GM19463 (cell line): ENCODE data around the gene COCH.
"Not testable (repeated sequence)": the region's sequence is repeated elsewhere in the genome, so short reads cannot be mapped to it uniquely, and the experiment has no call there.

Source experiments
- ATAC-seq: cut with Tn5 transposase; IDR thresholded peaks from one replicate; pipeline ENCODE4 v1.9.1; 2021; ENCODE audit warnings: mild to moderate bottlenecking, moderate library complexity; ENCODE audit not compliant: unreplicated experiment

The COCH gene

DNA sequence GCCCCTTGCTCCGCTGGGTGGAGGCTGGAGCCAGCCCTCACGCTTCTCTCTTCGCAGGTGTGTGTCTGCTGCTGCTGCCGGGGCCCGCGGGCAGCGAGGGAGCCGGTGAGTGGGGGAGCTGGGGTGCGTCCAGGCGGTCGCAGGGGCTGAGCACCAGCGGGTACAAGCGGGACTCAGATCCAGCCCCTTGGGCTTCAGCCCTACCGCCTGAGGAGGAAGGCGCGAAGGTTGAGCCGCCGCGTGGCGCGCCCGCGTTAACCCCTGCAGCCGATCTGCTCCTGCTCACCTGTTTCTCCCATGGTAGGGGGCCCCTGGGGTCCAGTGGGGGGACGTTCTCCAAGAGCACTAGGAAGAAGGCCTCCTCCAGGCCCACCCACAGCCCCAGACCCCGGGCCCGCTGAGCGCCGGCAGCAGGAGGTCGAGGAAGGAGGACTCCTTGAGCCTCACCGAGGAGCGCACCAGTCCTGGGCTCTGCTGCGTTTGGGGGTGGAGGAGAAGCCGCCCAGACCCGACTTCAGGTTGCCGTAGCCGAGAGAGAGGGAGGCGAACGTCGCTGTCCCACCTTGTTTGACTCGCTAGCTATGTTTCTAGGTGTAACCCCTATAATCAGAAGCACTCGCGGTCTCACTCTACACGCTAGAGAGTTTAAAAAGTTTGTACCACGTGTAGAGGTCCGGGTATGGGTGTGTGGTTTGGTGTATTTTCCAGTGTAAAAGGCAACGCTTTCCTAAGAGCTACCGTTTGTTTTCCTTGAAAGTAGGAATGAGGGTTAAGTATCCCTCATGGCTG lies 834 bp downstream of the COCH start:
- peak; percentile 26 for ATAC-seq

DNA sequence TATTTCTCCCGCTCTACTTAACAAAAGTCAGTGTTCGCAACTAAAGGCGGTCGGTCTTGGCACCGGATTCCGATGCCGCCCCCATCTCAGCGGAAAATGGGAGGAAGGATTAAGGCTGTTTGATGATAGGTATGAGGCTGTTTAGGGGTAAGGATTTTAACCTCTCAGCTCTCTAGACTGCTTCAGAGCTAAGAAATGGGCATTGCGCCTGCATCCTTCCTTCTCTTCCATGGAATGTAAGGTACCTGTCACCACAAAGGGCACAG lies 1.4 kb downstream of the COCH start:
- ATAC-seq, result no peak

DNA sequence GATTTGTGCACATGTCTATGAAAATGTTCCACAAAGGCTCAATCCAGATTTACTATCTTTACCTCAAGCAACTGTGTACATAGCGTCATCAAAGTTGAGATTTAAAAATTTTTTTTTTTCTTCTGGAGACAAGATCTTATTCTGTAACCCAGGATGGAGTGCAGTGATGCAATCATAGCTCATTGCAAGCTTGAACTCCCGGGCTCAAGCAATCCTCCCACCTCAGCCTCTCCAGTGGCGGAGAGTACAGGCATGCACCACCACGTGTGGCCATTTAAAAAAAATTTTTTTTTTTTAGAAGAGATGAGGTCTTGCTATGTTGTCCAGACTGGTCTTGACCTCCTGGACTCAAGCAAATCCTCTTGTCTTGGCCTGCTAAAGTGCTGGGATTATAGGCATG lies 2.3 kb downstream of the COCH start:
- no peak for ATAC-seq

DNA sequence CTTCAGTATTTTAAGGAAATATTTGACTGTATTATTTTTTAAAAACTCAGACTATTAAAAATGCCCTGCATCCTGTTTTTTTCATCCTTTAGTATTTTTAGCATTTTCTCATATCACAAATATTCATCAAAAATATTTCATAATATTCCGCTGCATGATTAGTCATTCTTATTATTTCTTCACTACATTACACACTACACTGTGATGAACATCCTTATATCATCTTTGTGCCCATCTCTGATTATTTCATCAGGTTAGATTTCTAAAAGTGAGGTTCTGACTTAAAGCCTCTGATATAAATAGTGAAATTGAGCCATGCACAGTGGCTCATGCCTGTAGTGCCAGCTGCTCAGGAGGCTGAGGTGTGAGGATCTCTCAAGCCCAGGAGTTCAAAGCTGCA lies 8.1 kb downstream of the COCH start:
- no peak for ATAC-seq

DNA sequence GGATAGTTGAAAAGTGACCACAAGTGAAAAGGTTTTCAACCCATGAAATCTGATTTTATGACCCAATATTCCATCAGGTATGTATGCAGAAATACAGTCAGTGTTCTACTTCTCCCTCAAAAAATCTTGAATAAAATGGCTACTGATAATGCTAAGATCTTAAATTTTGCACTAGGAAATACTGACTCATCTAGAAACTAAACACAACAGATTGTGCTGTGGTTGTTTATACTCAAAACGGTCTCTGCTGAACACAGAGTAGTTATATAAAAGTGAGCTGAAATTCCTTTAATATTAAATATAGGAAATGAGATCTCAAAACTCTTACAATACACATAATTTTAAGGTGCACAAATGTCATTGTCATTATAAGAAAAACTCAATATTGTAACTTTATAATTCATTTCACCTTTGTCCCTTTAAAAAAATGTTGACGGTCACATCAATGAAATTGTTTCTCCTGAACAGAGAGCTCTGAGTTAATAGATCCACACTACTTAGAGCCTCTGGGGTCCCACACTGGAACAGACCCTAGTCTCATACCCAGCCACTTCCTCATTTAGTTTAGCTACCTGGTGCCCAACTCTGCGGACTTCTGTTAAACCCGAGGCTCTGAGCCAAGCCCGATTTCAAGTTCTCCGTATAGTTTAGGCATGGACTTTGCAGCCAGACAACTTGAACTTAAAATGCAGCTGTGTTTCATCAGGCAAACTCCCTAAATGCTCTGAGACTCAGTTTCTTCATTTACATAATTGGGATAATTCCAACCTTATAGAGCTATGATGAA lies 9.3 kb downstream of the COCH start:
- no peak for ATAC-seq

DNA sequence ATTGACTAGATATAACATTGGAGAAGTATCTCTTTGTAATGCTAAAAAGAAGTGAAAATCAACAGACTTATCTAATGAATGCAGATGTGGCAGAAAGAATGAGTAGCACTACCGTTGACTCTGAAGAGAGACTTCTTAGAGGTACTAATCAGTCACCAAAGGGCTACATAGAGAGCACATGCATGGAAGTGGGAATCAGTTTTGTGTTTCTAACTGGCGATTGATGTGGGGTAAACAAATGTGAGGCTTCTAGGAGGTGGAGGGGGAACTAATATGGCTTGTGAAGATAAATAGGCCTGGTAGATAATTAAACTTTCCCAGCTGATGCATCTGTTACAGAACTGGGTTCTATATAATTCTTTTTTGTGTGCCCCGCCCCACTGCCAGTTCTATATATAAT lies 10.5 kb downstream of the COCH start:
- no peak for ATAC-seq

DNA sequence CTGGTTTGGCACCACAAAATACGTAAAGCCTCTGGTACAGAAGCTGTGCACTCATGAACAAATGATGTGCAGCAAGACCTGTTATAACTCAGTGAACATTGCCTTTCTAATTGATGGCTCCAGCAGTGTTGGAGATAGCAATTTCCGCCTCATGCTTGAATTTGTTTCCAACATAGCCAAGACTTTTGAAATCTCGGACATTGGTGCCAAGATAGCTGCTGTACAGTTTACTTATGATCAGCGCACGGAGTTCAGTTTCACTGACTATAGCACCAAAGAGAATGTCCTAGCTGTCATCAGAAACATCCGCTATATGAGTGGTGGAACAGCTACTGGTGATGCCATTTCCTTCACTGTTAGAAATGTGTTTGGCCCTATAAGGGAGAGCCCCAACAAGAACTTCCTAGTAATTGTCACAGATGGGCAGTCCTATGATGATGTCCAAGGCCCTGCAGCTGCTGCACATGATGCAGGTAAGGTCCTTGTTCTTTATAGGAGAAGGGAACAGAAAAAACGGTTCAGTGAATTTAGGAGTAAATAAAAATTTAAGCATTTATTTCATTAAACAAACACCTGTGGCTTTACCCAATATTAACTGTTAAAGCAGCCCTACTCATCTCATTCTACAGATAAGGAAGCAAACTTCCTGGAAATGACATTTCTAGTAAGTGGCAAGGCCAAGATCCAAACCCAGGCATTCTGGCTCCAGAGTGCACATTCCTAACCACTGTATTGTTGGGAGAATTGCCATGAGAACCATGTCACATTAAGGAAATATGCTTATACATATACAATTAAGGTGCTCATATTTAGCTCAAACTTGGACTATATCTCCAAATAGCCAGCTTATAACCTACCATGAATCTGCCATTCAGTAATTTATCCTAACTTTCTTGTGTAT lies 11.7 kb downstream of the COCH start:
- no peak for ATAC-seq

DNA sequence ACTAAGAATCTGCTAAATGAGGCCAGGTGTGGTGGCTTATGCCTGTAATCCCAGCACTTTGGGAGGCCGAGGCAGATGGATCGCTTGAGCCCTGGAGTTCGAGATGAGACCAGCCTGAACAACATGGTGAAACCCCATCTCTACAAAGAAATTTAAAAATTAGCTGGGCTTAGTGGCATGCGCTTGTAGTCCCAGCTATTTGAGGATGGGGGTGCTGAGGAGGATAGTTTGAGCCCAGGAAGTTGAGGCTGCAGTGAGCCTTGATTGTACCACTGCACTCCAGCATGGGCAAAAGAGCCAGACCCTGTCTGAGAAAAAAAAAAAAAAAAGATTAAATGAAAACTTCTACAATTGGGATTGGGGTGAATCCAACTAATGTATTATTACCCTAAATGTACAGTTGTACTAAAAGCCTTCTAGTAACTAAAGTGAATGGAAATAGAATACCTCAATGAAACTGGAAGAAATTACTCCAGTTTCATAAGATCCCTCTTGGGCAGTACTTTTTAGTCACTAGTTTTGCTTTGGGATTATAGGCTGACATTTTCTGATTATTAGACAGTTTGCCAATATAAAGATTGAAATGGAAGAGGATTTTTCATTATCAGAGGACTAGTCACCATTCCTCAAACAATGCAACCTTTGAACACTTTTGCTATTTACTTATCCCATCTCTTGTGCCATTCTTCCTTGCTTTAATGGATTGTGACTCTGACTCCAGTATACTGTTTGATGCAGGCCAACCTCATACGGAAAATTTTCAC lies 14.3 kb downstream of the COCH start:
- ATAC-seq, result no peak

DNA sequence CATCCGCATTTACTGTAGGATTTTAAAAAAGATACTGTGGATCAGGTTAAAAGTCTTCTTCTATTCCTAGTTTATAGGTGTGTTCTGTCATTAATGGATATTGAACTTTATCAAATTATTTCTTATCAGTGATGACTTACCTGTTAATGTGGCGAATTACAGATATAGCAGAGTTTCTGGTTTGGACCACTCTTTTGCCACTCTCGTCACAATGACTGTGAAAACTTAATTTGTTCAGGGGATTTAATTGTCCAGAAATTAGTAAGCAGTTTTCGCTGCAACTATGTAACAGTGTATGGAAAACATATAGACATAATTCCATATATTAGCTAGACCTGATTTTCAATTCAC lies 14.9 kb downstream of the COCH start:
- ATAC-seq, result no peak

DNA sequence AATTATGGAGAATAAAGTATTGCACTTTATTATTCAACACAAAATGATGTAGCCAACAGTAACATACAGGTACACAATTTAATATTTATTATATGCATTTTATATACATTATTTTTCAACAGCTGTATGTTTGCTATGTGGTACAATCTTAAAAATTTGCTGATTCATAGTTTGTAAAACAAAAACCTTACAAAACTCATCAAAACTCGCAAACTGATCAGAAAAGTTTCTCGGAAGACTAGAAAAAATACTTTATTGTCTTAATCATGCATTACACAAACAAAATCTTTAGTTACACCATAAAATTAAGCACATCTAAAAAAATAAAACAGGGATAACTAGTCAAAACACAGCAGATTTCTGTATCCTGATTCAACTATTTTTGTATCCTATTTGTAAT lies 19.5 kb downstream of the COCH start:
- no peak for ATAC-seq

DNA sequence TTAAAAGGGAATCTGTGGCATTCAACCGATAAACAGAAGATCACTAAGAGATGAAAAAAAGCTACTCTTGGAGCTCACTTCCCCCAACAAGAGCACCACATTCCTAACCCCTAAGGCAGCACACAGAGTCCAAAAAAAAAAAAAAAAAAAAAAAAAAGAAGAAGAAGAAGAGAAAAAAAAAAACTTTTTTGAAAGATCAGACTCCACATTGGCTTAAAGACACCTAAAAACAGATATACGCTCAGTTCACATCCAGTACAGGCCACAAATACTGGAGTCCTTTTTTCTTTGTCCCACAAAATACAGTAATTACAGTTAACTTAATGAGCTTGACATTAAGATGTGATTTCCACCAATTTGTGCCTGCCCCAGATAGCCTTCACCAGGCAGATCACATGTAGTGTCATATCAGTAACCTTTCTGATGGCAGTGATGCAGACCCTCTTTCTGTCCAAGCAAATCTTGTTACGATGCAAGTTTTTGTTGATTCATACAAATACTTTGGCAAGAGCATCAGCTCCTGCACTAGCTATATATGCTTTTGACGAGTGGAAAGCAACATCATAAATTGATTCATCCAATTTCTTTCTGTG lies 20.7 kb downstream of the COCH start:
- no peak for ATAC-seq

DNA sequence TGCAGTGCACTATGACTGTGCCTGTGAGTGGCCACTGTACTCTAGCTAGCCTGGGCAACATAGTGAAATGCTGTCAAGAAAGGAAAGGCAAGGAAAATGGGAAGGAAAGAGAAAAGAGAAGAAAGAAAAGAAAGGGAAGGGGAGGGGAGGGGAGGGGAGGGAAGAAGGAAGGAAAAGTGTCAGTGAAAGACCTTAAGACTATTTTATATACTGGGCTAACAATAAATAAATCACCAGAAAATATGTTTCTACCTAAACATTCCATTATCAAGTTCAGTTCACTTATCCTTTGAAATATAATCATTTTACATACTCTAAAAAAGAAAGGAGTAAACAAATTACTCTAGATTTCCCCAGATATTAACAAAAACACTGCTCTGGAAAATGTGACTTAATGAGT lies 22.1 kb downstream of the COCH start:
- no peak for ATAC-seq

DNA sequence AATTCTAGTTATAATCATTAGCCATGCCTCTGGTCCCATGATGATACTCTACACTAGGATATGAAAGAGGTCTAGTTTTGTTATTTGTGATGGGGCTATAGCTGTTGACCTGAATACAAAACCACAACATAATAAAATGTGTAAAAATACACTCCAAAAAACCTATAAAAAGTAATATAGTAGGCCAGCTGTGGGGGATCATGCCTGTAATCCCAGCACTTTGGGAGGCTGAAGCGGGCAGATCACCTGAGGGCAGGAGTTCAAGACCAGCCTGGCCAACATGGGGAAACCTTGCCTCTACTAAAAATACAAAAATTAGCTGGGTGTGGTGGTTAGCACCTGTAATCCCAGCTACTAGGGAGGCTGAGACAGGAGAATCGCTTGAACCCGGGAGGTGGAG lies 22.8 kb downstream of the COCH start:
- not testable (repeated sequence) for ATAC-seq

DNA sequence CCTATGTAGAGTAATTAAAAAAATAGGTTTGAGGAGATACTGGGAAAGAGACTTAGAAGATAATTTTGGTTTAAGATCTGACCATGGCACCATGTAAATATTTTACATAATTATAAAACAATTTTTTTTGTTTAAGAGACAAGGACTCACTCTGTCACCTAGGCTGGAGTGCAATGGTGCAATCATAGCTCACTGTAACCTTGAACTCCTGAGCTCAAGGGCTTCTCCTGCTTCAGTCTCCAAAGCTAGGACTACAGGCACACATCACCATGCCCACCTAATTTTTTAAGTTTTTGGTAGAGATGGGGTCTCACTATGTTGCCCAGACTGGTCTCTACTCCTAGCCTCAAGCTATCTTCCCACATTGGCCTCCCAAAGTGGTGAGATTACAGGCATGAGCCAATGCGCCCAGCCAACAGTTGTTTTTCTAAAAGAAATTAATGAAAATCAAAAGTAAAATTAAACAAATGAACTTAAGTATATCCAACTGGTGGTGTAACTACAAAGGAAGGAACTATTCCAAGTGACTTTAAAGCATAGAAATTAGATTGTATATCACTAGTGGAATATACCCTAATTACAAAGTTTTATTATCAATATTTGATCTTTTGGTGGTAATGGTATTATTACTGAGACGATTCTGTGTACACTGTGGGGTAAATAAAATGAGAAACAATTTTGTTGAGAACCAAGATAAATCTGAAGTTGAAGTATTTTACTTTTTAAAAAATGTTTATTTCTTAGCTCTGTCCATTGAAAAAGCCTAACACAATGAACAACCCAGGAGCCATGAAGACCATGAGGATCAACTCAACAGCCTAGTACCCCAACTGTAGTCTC lies 29.1 kb downstream of the COCH start:
- no peak for ATAC-seq

DNA sequence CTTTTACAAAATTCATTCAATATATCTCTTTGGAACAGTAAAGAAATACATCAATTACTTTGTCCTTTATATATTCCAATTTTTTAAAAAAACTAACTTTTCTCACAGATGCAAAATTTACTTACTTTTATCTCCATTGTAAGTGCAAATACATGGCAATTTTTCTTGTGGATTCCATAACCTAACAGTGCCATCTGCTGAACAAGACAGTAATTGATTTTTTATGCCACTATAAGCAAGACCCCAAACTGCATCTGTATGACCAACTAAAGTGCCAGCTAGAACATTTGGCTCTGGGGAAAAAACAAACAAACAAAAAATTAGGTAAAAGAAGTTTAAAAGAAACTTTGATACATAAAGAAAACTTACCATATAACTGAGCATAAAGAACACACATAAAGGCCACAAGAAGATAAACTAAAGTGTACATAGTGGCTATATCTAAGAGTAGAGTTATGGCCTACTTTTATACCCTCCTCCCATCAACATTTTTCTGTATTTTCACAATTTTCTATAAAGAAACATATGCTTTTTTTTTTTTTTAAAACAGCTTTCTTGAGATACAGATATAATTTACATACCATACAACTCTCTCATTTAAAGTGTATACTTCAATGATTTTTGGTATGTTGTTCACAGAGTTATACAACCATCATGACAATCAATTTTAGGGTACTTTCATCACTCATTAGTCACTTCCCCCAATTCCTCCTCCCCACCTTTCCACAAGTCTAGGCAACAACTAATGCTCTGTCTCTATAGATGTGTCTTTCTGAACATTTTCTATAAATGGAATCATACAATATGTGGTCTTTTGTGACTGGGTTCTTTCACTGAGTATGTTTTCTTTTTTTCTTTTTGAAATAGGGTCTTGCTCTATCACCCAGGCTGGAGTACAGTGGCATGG lies 32.6 kb downstream of the COCH start:
- ATAC-seq, result no peak

DNA sequence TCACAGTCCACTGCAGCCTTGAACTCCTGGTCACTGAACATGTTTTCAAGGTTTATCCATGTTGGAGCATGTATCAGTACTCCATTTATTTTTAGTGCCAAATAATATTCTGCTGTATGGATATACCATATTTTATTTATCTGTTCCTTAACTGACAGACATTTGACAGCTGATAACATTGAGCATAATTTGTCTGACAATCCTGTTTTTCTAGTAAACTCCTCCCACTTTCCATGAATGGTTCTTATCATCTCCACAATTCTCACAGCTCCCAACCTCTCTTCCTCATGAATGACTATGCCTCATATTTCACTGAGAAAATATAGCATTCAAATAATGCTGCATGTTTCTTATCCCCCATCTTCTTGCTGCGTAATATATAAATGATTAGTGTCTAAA lies 33.3 kb downstream of the COCH start:
- ATAC-seq, result no peak

DNA sequence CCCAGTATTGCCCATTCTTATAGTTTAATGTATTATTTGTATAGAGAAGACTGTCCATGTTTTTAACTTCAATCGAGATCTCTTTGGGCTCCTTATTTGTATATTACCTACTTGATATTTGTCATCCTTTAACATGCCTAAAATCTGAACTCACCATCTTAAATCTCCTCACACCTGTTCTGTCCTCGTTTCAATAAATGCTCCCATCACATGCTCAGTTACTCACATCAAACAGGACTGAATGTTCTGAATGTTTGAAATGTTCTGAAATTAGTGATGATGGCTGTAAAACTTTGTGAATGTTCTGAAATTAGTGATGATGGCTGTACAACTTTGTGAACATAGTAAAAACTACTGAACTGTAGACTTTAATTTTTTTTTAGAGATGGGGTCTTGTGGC lies 34.5 kb downstream of the COCH start:
- ATAC-seq, result no peak

DNA sequence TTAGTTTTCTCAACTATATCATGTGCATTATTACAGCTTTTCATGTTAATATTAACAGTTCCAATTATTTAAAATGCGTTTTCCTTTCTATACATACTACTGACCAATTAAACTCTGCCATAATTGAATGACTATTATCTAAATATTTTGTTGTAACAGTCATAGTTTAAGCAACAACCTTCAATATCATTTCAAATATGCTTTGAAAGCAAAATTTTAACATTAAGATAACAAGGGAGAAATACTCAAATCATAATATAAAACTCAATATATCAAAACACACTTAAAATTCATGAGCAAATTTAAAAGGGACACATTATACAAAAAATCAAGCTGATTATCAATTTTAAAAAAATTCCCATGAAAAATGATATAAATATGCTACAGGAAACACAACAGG lies 40.5 kb downstream of the COCH start:
- no peak for ATAC-seq

DNA sequence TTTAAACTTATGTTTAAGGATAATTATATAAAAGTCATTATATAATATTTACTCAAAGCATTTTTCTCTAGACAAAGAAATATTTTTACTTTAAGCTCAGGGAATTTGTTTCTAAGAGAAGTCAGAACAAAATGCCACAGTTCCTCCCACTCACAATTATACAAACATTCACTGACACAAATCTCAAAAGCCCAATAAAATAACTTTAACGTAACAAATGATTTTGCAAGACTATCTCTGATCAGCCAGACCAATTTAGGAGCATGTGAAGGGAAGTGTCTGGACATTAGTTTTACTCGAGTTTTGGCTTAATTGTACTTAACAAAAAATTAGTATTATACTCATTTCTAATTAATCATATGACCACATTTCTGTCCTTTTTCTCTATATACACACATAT lies 41.2 kb downstream of the COCH start:
- ATAC-seq, result no peak
